HG03520 (cell line): ENCODE results near the gene LRRC15.
A peak's percentile ranks its signal among the peaks of the same experiment; 100 is the strongest.

Experiments used
- ATAC-seq: cut with Tn5 transposase; IDR thresholded peaks from one replicate; pipeline ENCODE4 v1.9.1; 2021; ENCODE audit warnings: mild to moderate bottlenecking, moderate library complexity; ENCODE audit not compliant: unreplicated experiment

LRRC15 gene

GRCh38 chr3:194320744-194321243 lies 48.7 kb downstream of the LRRC15 start:
- no peak for ATAC-seq

- ATAC-seq: no peak
Observed at GRCh38 chr3:194320100-194320499, 49.4 kb downstream of the LRRC15 start.

DNA sequence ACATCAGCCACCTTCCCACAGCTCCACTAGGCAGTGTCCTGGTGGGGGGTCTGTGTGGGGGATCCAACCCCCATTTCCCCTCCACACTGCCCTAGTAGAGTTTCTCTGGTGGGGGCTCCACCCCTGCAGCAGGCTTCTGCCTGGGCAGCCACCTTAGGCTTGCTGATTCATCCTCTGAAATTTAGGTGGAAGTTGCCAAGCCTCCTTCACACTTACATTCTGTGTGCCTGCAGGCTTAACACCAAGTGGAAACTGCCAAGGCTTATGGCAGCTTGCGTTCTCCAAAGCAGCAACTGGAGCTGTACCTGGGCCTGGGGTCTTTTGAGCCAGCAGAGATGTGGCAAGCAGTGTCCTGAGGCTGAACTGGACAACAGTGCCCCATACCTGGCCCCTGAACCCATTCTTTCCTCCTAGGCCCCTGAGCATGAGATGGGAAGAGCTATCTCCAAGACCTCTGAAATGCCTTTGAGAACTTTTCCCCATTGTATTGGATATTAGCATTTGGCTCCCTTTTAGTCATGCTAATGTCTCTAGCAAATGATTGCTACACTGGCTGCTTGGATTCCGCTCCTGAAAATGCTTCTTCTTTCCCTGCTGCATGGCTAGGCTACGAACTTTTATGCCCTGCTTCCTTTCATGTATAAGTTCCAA lies 50.9 kb downstream of the LRRC15 start:
- ATAC-seq: no peak

GRCh38 chr3:194316918-194317317 lies 52.6 kb downstream of the LRRC15 start:
- ATAC-seq: no peak

GRCh38 chr3:194315965-194316361 lies 53.6 kb downstream of the LRRC15 start:
- peak; percentile 19 for ATAC-seq

GRCh38 chr3:194315088-194315964 lies 54.2 kb downstream of the LRRC15 start:
- ATAC-seq: peak; percentile 92

- ATAC-seq: no peak
Observed at GRCh38 chr3:194314388-194315068, 55.0 kb downstream of the LRRC15 start.

GRCh38 chr3:194313560-194314387 lies 55.8 kb downstream of the LRRC15 start:
- no peak for ATAC-seq

GRCh38 chr3:194312743-194313281 lies 56.7 kb downstream of the LRRC15 start:
- no peak for ATAC-seq

- ATAC-seq: no peak
Observed at GRCh38 chr3:194312186-194312742, 57.3 kb downstream of the LRRC15 start.

DNA sequence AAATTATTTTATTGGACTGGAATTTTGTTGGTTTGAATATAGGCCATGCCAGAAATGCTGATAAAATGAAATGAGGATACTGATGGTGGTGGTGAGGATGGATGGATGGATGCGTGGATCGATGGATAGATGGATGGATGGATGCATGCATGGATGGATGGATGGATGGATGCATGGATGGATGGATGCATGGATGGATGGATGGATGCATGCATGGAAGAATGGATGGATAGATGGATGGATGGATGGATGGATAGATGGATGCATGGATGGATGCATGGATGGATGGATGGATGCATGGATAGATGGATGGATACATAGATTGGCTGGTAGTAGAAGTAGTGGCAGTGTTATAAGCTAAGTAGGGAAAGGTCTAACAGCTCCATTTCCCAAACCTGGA lies 58.5 kb downstream of the LRRC15 start:
- ATAC-seq: no peak

- ATAC-seq: no peak
Observed at GRCh38 chr3:194310060-194310835, 59.3 kb downstream of the LRRC15 start.

DNA sequence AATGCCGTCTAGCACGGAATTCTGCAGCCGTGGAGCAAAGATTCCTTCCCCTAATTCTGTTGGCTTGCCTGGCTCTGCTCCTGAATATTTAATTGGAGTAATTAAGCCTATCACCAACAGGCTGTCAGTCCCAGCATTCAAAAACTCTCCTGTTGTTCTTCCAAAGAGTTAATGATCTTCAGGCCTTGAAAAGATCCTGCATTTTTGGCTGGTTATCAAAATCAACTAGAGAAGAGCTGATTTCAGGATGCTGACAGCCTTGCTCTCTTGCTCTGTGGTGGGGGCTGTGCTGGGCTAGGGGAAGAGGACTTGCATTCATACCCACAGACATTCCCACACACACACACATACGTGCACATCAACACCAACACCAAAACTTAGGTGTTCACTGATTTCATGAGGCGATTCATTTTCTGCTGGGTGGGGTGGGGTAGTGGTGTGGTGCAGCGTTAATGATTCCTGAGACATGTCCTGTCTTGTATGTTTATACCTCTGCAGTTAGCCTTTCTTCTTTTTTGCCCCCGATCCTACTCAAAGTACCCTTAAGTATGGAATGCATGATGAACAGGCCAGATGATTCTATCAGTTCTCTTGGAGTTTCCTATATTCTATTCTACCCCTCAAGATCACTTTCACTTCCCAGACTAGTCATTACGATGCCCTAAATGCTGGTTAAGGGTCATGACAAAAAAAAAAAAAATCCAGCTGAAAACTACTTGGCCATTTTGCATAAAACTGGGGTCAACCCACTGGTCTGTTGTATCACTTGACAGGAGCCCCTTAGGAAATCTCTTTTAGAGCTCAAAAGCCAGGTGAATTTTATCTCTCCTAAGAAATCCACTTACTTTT lies 60.7 kb downstream of the LRRC15 start:
- ATAC-seq: no peak

GRCh38 chr3:194307849-194308248 lies 61.7 kb downstream of the LRRC15 start:
- no peak for ATAC-seq

DNA sequence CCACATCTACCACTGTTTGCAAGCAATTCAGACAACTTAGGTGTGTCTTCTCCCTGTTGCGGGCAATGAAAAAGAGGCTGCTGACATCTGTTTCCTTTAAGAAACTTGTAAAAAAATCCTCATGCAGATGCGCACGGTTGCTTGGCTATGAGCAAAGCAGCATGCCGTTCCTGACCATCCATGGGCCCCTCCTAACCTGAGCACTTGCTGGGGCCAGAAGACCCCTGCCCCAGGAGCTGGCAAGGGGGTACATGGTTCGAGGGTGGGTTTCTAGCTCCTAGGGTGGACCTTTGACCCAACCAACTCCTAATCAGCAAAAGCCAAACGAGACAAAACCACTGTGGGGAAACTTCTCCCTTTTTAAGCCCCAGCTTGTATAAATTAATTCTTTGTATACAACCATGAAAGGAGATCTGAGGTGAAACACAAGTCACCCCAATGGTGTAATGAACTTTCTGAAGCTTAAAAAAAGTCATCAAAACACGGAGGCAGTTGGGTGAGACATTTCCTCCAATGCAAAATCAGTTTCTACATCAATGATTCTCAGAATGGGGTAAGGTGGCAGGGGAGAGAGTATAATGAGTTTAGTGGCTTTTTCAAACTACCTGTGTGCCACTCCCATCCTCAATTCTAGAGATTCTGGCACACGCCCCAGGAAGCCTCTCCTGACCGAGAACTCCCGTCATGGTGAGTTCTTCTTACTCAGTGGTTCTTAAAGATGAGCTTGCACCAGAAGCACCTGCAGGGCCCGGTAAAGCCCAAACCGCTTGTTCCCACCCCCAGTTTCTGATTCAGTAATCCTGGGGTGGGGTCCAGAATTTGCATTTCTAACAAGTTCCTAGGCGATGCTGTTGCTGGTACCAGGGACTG lies 62.5 kb downstream of the LRRC15 start:
- ATAC-seq: peak; percentile 56

DNA sequence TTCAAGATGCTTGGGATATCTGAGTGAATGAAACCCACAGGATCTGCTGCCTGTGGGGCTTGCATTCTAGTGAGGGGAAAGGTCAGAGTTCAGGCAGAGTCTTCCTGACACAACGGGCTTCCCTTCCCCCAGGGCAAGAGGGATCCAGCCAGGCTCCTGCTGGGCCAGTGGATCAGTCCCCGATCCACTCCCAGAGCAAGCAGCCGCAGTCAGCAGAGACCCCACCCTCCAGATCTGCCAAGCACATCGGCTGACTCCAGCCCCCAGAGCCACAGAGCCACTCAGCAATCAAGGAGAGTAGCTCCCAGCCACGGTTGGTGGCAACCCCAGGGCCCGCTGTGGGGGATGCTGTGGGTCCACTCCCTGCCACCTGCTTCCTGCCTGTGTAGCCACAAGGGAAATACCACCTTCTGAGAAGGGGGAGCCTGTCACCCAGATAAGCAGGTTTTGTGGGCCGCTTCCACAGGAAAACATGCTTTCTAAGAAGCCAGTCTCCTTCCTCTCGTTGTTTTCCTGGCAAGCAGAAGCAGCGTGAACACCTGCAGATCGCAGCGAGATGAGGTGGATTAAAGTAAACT lies 63.3 kb downstream of the LRRC15 start:
- ATAC-seq: peak; percentile 24
